K562 (cell line): ENCODE data around the gene CITED2. TPM values are rescaled to one million over a fixed set of nuclear protein-coding genes. Genes with fewer than 3 reads are reported as not detected.

Source experiments
- ATAC-seq: fragments of 200-7000 bp; cut with Tn5 transposase; 3 replicates; pipeline ENCODE4 v1.9.1; 2020; ENCODE audit warnings: moderate library complexity
- BruUV-seq: library from RNA; stranded (reverse); fragments of 400-500 nt; replicated peaks from 2 replicates; lab custom pipeline; 2021; lab: Mats Ljungman, UMichigan
- CTCF ChIA-PET: fragments of 300-600 bp; formaldehyde crosslinking; extraction: SDS; loops from one replicate; lab custom pipeline; 2021; ENCODE audit warnings: low intra/inter-chr PET ratio; lab: Yijun Ruan, JAX
- POLR2A ChIA-PET: fragments of 300-600, 350-650 bp; sonication (Branson Sonifier 250); formaldehyde crosslinking; extraction: SDS; loops from one replicate; lab custom pipeline; 2021; ENCODE audit warnings: antibody characterized with exemption, inconsistent platforms; lab: Yijun Ruan, JAX
- DNase-seq, 4 experiments: peaks; one replicate each; pipeline versions ENCODE4 v3.0.0 to v3.0.0-alpha.2; 2011 to 2018; ENCODE audit warnings: low spot score in 3 of 4, mixed read lengths in 3 of 4; ENCODE audit errors: extremely low read depth in 1 of 4
- FAIRE-seq: peaks from 2 replicates; lab custom pipeline; 2011; peaks lifted over from hg19 to GRCh38; lab: Jason Lieb, UNC
- H2AFZ ChIP-seq: 2 replicates; pipeline ENCODE4 v1.6.0; 2011; ENCODE audit warnings: low read depth, low read length, control low read depth, inconsistent platforms
- H3K27ac ChIP-seq: fragments of 200-600 bp; 3 replicates; pipeline ENCODE4 v1.8.0; 2011; ENCODE audit warnings: low read depth, mild to moderate bottlenecking, control low read depth, inconsistent platforms, low read length, moderate library complexity, mixed read lengths; ENCODE audit errors: extremely low read depth
- H3K27me3 ChIP-seq, 2 experiments: fragments of 300-600 bp in 1 of 2; 2 replicates in 1 of 2; 3 replicates in 1 of 2; pipeline versions ENCODE4 v1.6.0 to v1.8.0; 2011; ENCODE audit warnings: inconsistent platforms in 2 of 2, low read length in 2 of 2, mild to moderate bottlenecking in 1 of 2, mixed read lengths in 1 of 2, moderate library complexity in 1 of 2; ENCODE audit not compliant: control insufficient read depth in 2 of 2, insufficient read depth in 2 of 2
- H3K36me3 ChIP-seq: fragments of 300-600 bp; 3 replicates; pipeline ENCODE4 v1.8.0; 2011; ENCODE audit warnings: mild to moderate bottlenecking, low read length, inconsistent platforms; ENCODE audit not compliant: control insufficient read depth, insufficient read depth
- H3K4me1 ChIP-seq, 2 experiments: fragments of 200-600 bp in 1 of 2; replicated peaks in 1 of 2; 2 replicates in 1 of 2; 3 replicates in 1 of 2; pipeline versions ENCODE4 v1.5.1 to v1.8.0; 2011; ENCODE audit warnings: inconsistent platforms in 2 of 2, low read length in 2 of 2, mild to moderate bottlenecking in 1 of 2, mixed read lengths in 1 of 2, moderate library complexity in 1 of 2; ENCODE audit not compliant: control insufficient read depth in 2 of 2, insufficient read depth in 2 of 2
- H3K4me2 ChIP-seq: 2 replicates; pipeline ENCODE4 v1.6.1; 2011; ENCODE audit warnings: low read length, control low read depth, inconsistent platforms, mixed read lengths; ENCODE audit not compliant: insufficient read depth
- H3K4me3 ChIP-seq: fragments of 200-600 bp; sonication (generic), shearing (Covaris generic); 2 replicates; pipeline ENCODE4 v1.5.1; 2016; ENCODE audit warnings: control low read depth, inconsistent platforms
- H3K79me2 ChIP-seq: fragments of 200-600 bp; 3 replicates; pipeline ENCODE4 v1.8.0; 2011; ENCODE audit warnings: low read length, inconsistent platforms; ENCODE audit not compliant: control insufficient read depth, insufficient read depth
- H3K9ac ChIP-seq, 2 experiments: 2 replicates each; pipeline versions ENCODE4 v1.6.0 to v1.6.1; 2011; ENCODE audit warnings: low read depth in 2 of 2, low read length in 2 of 2, control low read depth in 1 of 2, inconsistent platforms in 1 of 2, mild to moderate bottlenecking in 1 of 2, mixed read lengths in 1 of 2; ENCODE audit not compliant: insufficient read depth in 1 of 2
- H3K9me1 ChIP-seq: one replicate; pipeline ENCODE4 v1.6.0; 2011; ENCODE audit warnings: inconsistent platforms, mild to moderate bottlenecking, low read length, moderate library complexity; ENCODE audit not compliant: control insufficient read depth, insufficient read depth
- H3K9me3 ChIP-seq: replicated peaks from 2 replicates; pipeline ENCODE4 v1.5.1; 2011; ENCODE audit warnings: low read depth, low read length, inconsistent platforms; ENCODE audit not compliant: control insufficient read depth, insufficient read depth
- H4K20me1 ChIP-seq: replicated peaks from 2 replicates; pipeline ENCODE4 v1.6.1; 2011; ENCODE audit warnings: low read length, inconsistent platforms, mixed read lengths; ENCODE audit not compliant: control insufficient read depth, insufficient read depth
- CREM ChIP-seq: IDR thresholded peaks from 2 replicates; pipeline ENCODE4 v1.6.1; 2014; ENCODE audit warnings: antibody characterized with exemption, low read depth
- DLX4 ChIP-seq: fragments of 250-450 bp; sonication (Bioruptor Pico); IDR thresholded peaks from 2 replicates; pipeline ENCODE4 v1.6.1; 2021; ENCODE audit warnings: mild to moderate bottlenecking
- NFIC ChIP-seq: fragments of 450-650 bp; IDR thresholded peaks from 2 replicates; pipeline ENCODE4 v1.6.1; 2017; ENCODE audit warnings: mild to moderate bottlenecking, inconsistent platforms
- RB1 ChIP-seq: fragments of 450-650 bp; IDR thresholded peaks from 2 replicates; pipeline ENCODE4 v1.6.1; 2017; ENCODE audit warnings: low read depth, mild to moderate bottlenecking
- TAF7 ChIP-seq: fragments of 450-650 bp; IDR thresholded peaks from 2 replicates; pipeline ENCODE4 v1.6.1; 2016; ENCODE audit warnings: missing genetic modification characterization, missing compliant biosample characterization
- WGBS: fragments of 100-300 bp; shearing (Covaris generic); methylation state at CpG from one replicate; pipeline ENCODE4 v1.1.6; 2016; ENCODE audit warnings: low coverage, mixed read lengths; ENCODE audit not compliant: insufficient coverage; ENCODE audit errors: missing lambda C conversion rate; 5-methylcytosine and 5-hydroxymethylcytosine counted together
- in situ Hi-C: fragments of 300-500 bp; cut with MboI; formaldehyde crosslinking; loops from 4 replicates; pipeline ENCODE4 v1.15.0; 2018; ENCODE audit warnings: inconsistent platforms, mixed read lengths
- intact Hi-C: fragments of 100-400 bp; cut with micrococcal nuclease; formaldehyde crosslinking; loops from 2 replicates; pipeline ENCODE4 v1.14.2; 2022
- polyA plus RNA-seq, 8 experiments: library from polyadenylated mRNA; depleted of rRNA in 4 of 8; stranded (reverse) in 5 of 8; unstranded in 3 of 8; fragments of >200 nt; fragmentation: Nextera tagmentation in 2 of 8; fragmentation: Illumina TruSeq in 1 of 8; extraction: Ambion mirVana in 2 of 8; extraction: Trizol in 1 of 8; gene quantifications; 2 replicates each; pipeline versions ENCODE4 v1.2.1 to v1.2.3, GENCODE V29; 2011 to 2014; ENCODE audit warnings: inconsistent platforms in 1 of 8, missing spikeins in 1 of 8
- total RNA-seq, 7 experiments: library from RNA; depleted of rRNA in 6 of 7; stranded (reverse); fragments of >200 nt in 6 of 7; fragmentation: Illumina TruSeq in 2 of 7; extraction: Trizol in 2 of 7; gene quantifications; 2 replicates each; pipeline versions ENCODE4 v1.2.1 to v1.2.3, GENCODE V29; 2011 to 2021; ENCODE audit warnings: low replicate concordance in 1 of 7
- TF ChIP-seq, protein P1 (sequence below): sonication (generic); formaldehyde crosslinking; IDR thresholded peaks from 2 replicates; pipeline ENCODE4 v1.8.0; 2022; ENCODE audit warnings: mild to moderate bottlenecking, missing genetic modification reagents
- TF ChIP-seq, protein P2 (sequence below), 2 experiments: IDR thresholded peaks; 2 replicates each; pipeline ENCODE4 v1.6.1; 2011; ENCODE audit warnings: borderline replicate concordance in 1 of 2, control low read depth in 1 of 2, low read depth in 1 of 2, low read length in 1 of 2, mild to moderate bottlenecking in 1 of 2, mixed read lengths in 1 of 2, moderate library complexity in 1 of 2; ENCODE audit not compliant: insufficient read depth in 1 of 2, insufficient read length in 1 of 2, poor library complexity in 1 of 2, severe bottlenecking in 1 of 2; ENCODE audit errors: extremely low read depth in 1 of 2

CITED2 gene
- total and polyA plus RNA-seq, 9 of the 15 experiments (the other 6 are each of a cell fraction or from before 2014, with no cell fraction given) = 0.21 to 86.1 (median 17.5) TPM

DNA sequence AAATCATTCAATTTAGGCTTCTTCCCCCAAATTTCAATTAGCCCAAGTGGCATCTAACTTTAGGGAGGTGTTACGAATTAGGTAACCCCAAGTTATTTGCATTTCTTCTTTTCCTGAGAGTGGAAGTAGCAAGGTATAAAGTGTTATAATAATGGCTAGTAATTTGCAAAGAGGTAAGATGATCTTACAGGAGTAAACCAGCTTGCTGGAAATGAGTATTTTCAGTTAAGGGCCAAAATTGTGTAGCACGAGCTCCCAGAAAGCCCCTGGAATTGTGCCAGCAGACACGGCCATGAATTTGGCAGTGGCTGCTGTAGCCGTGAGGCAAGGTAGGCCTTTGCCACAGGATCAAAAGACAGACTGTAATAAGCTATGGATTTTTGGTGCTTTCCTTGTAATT lies 38.0 kb downstream of the CITED2 start:
- in situ Hi-C loops = no loop called here
- Histone ChIP-seq H3K79me2 (no peaks in the 10 kb centered on the region), H3K4me3 (no peak overlapping the region), H3K4me1 (no peaks in the 10 kb centered on the region), H2AFZ (no peak overlapping the region; the same call in 1 of the 2 replicates), H3K9ac (no peak overlapping the region), H3K9me3 (no peaks in the 10 kb centered on the region), H3K36me3 (no peaks in the 10 kb centered on the region), H3K9me1 (no peaks in the 10 kb centered on the region), H3K4me2 (no peak overlapping the region), H3K27me3 (peaks cover 5 to 24% of the 10 kb centered on the region in 2 experiments), H4K20me1 (no peaks in the 10 kb centered on the region), H3K27ac (no peak overlapping the region)
- 28% methylated on average over 4 of the region's 4 CpGs for WGBS
- FAIRE-seq (no peak), ATAC-seq (no peak), DNase-seq (no peak)
- ChIA-PET POLR2A (interaction anchor here (0.8 kb wide), 1 partner anchor 50 kb away, joined by 4 read pairs; no protein-coding TSS in a partner anchor), CTCF (no interaction called here)
- TF ChIP-seq NFIC = peak; percentile 62
- no peak for TF ChIP-seq RB1
- no peak for TF ChIP-seq CREM
- TF ChIP-seq TAF7 = no peak
- TF ChIP-seq, protein P1, sequence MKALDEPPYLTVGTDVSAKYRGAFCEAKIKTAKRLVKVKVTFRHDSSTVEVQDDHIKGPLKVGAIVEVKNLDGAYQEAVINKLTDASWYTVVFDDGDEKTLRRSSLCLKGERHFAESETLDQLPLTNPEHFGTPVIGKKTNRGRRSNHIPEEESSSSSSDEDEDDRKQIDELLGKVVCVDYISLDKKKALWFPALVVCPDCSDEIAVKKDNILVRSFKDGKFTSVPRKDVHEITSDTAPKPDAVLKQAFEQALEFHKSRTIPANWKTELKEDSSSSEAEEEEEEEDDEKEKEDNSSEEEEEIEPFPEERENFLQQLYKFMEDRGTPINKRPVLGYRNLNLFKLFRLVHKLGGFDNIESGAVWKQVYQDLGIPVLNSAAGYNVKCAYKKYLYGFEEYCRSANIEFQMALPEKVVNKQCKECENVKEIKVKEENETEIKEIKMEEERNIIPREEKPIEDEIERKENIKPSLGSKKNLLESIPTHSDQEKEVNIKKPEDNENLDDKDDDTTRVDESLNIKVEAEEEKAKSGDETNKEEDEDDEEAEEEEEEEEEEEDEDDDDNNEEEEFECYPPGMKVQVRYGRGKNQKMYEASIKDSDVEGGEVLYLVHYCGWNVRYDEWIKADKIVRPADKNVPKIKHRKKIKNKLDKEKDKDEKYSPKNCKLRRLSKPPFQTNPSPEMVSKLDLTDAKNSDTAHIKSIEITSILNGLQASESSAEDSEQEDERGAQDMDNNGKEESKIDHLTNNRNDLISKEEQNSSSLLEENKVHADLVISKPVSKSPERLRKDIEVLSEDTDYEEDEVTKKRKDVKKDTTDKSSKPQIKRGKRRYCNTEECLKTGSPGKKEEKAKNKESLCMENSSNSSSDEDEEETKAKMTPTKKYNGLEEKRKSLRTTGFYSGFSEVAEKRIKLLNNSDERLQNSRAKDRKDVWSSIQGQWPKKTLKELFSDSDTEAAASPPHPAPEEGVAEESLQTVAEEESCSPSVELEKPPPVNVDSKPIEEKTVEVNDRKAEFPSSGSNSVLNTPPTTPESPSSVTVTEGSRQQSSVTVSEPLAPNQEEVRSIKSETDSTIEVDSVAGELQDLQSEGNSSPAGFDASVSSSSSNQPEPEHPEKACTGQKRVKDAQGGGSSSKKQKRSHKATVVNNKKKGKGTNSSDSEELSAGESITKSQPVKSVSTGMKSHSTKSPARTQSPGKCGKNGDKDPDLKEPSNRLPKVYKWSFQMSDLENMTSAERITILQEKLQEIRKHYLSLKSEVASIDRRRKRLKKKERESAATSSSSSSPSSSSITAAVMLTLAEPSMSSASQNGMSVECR (CRISPR knock-in tag) = no peak
- TF ChIP-seq, protein P2, sequence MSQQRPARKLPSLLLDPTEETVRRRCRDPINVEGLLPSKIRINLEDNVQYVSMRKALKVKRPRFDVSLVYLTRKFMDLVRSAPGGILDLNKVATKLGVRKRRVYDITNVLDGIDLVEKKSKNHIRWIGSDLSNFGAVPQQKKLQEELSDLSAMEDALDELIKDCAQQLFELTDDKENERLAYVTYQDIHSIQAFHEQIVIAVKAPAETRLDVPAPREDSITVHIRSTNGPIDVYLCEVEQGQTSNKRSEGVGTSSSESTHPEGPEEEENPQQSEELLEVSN (IDR thresholded peaks at IDR 0.05; ENCODE audit: borderline replicate concordance in 1 of 2, extremely low read depth in 1 of 2, insufficient read depth in 1 of 2, insufficient read length in 1 of 2, low read depth in 1 of 2, low read length in 1 of 2, poor library complexity in 1 of 2, severe bottlenecking in 1 of 2) = no peak
- TF ChIP-seq DLX4 (CRISPR knock-in tag) = no peak
- intact Hi-C loops = no loop called here
- BruUV-seq = no TSS peak
